Right lobe of liver (tissue), 4 donors: ENCODE results near the gene ASTL.

Source experiments
- POLR2A ChIP-seq: fragments of 450-650 bp; IDR thresholded peaks from one replicate; pipeline ENCODE4 v1.6.1; 2017; ENCODE audit warnings: antibody characterized with exemption, mild to moderate bottlenecking
- TF ChIP-seq, protein P1 (sequence below), 4 donors: fragments of 200-600 bp in 3 of 4; fragments of 450-650 bp in 1 of 4; IDR thresholded peaks; one replicate each; pipeline versions ENCODE4 v1.5.1 to v1.8.0; 2016 to 2022; ENCODE audit warnings: antibody characterized with exemption in 4 of 4, mild to moderate bottlenecking in 2 of 4
- donor health status: DM: no; HTN: no; CAD: no.
- donor health status: DM: no; HTN: no; CAD: no.
- donor health status: DM: no; HTN: yes; CAD: no.

GRCh38 chr2:96111257-96111640 lies 27.1 kb downstream of the ASTL start:
- TF ChIP-seq, protein P1, sequence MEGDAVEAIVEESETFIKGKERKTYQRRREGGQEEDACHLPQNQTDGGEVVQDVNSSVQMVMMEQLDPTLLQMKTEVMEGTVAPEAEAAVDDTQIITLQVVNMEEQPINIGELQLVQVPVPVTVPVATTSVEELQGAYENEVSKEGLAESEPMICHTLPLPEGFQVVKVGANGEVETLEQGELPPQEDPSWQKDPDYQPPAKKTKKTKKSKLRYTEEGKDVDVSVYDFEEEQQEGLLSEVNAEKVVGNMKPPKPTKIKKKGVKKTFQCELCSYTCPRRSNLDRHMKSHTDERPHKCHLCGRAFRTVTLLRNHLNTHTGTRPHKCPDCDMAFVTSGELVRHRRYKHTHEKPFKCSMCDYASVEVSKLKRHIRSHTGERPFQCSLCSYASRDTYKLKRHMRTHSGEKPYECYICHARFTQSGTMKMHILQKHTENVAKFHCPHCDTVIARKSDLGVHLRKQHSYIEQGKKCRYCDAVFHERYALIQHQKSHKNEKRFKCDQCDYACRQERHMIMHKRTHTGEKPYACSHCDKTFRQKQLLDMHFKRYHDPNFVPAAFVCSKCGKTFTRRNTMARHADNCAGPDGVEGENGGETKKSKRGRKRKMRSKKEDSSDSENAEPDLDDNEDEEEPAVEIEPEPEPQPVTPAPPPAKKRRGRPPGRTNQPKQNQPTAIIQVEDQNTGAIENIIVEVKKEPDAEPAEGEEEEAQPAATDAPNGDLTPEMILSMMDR (IDR thresholded peaks at IDR 0.05) = no peak
- no peak for TF ChIP-seq POLR2A
